ENCODE results near the gene PRDM16.

The PRDM16 gene

GRCh38 chr1:3195966-3196515 is 127.0 kb downstream of the PRDM16 start:
- DNase-seq, result no peak
- in situ Hi-C loops (cut with HindIII; ENCODE audit: low pct_ligation_motif_present, low pct_unique_long_range_greater_than_20kb, low sequenced_read_pairs), result no loop called here

GRCh38 chr1:3196577-3197245 is 127.7 kb downstream of the PRDM16 start:
- no peak for DNase-seq
- in situ Hi-C loops (cut with HindIII; ENCODE audit: low pct_ligation_motif_present, low pct_unique_long_range_greater_than_20kb, low sequenced_read_pairs), result no loop called here

- DNase-seq, result no peak
- in situ Hi-C loops (cut with HindIII; ENCODE audit: low pct_ligation_motif_present, low pct_unique_long_range_greater_than_20kb, low sequenced_read_pairs), result no loop called here
These were observed 128.8 kb downstream of the PRDM16 start for GRCh38 chr1:3197781-3198316.

- in situ Hi-C loops (cut with HindIII; ENCODE audit: low pct_ligation_motif_present, low pct_unique_long_range_greater_than_20kb, low sequenced_read_pairs), result no loop called here
- DNase-seq, result no peak
These were observed 129.6 kb downstream of the PRDM16 start for GRCh38 chr1:3198371-3199271.

- in situ Hi-C loops (cut with HindIII; ENCODE audit: low pct_ligation_motif_present, low pct_unique_long_range_greater_than_20kb, low sequenced_read_pairs), result no loop called here
- no peak for DNase-seq
These were observed 135.7 kb downstream of the PRDM16 start for GRCh38 chr1:3204725-3205124.

GRCh38 chr1:3205815-3206214 is 136.8 kb downstream of the PRDM16 start:
- in situ Hi-C loops (cut with HindIII; ENCODE audit: low pct_ligation_motif_present, low pct_unique_long_range_greater_than_20kb, low sequenced_read_pairs), result no loop called here
- DNase-seq, result no peak

GRCh38 chr1:3206696-3207095 is 137.7 kb downstream of the PRDM16 start:
- in situ Hi-C loops (cut with HindIII; ENCODE audit: low pct_ligation_motif_present, low pct_unique_long_range_greater_than_20kb, low sequenced_read_pairs), result no loop called here
- DNase-seq, result no peak

GRCh38 chr1:3207217-3207848 is 138.3 kb downstream of the PRDM16 start:
- in situ Hi-C loops (cut with HindIII; ENCODE audit: low pct_ligation_motif_present, low pct_unique_long_range_greater_than_20kb, low sequenced_read_pairs), result no loop called here
- DNase-seq, result no peak

GRCh38 chr1:3208819-3209200 is 139.8 kb downstream of the PRDM16 start:
- in situ Hi-C loops (cut with HindIII; ENCODE audit: low pct_ligation_motif_present, low pct_unique_long_range_greater_than_20kb, low sequenced_read_pairs), result no loop called here
- no peak for DNase-seq

GRCh38 chr1:3209201-3209600 is 140.2 kb downstream of the PRDM16 start:
- in situ Hi-C loops (cut with HindIII; ENCODE audit: low pct_ligation_motif_present, low pct_unique_long_range_greater_than_20kb, low sequenced_read_pairs), result no loop called here
- no peak for DNase-seq

- in situ Hi-C loops (cut with HindIII; ENCODE audit: low pct_ligation_motif_present, low pct_unique_long_range_greater_than_20kb, low sequenced_read_pairs), result no loop called here
- no peak for DNase-seq
These were observed 142.8 kb downstream of the PRDM16 start for GRCh38 chr1:3211582-3212375.

- no peak for DNase-seq
- in situ Hi-C loops (cut with HindIII; ENCODE audit: low pct_ligation_motif_present, low pct_unique_long_range_greater_than_20kb, low sequenced_read_pairs), result no loop called here
These were observed 143.7 kb downstream of the PRDM16 start for GRCh38 chr1:3212453-3213355.

GRCh38 chr1:3213730-3214129 is 144.7 kb downstream of the PRDM16 start:
- DNase-seq, result no peak
- in situ Hi-C loops (cut with HindIII; ENCODE audit: low pct_ligation_motif_present, low pct_unique_long_range_greater_than_20kb, low sequenced_read_pairs), result no loop called here

GRCh38 chr1:3215198-3216014 is 146.4 kb downstream of the PRDM16 start:
- in situ Hi-C loops (cut with HindIII; ENCODE audit: low pct_ligation_motif_present, low pct_unique_long_range_greater_than_20kb, low sequenced_read_pairs), result no loop called here
- DNase-seq, result no peak

GRCh38 chr1:3216015-3216391 is 147.0 kb downstream of the PRDM16 start:
- DNase-seq, result no peak
- in situ Hi-C loops (cut with HindIII; ENCODE audit: low pct_ligation_motif_present, low pct_unique_long_range_greater_than_20kb, low sequenced_read_pairs), result no loop called here

- in situ Hi-C loops (cut with HindIII; ENCODE audit: low pct_ligation_motif_present, low pct_unique_long_range_greater_than_20kb, low sequenced_read_pairs), result no loop called here
- no peak for DNase-seq
These were observed 148.2 kb downstream of the PRDM16 start for GRCh38 chr1:3217181-3217641.

All from ACHN (cell line).